GM20431 (cell line): ENCODE data around the gene PIP5K1B.

Experiments
- in situ Hi-C: fragments of 300-500 bp; cut with MseI, MboI; formaldehyde crosslinking; loops from one replicate; pipeline ENCODE4 v1.15.0; 2020; ENCODE audit warnings: low sequenced_read_pairs; ENCODE audit not compliant: unreplicated experiment

Gene PIP5K1B

GRCh38 chr9:68728731-68729130, 23.7 kb downstream of the PIP5K1B start:
- in situ Hi-C loops = no loop called here

- in situ Hi-C loops = no loop called here
These were observed 25.7 kb downstream of the PIP5K1B start for GRCh38 chr9:68730570-68731235.

GRCh38 chr9:68731857-68732256, 26.8 kb downstream of the PIP5K1B start:
- in situ Hi-C loops = no loop called here

- in situ Hi-C loops = no loop called here
These were observed 27.5 kb downstream of the PIP5K1B start for GRCh38 chr9:68732405-68733020.

- in situ Hi-C loops = no loop called here
These were observed 28.0 kb downstream of the PIP5K1B start for GRCh38 chr9:68733021-68733405.

- in situ Hi-C loops = no loop called here
These were observed 33.3 kb downstream of the PIP5K1B start for GRCh38 chr9:68738358-68738757.

- in situ Hi-C loops = no loop called here
These were observed 34.7 kb downstream of the PIP5K1B start for GRCh38 chr9:68739621-68740174.

- in situ Hi-C loops = no loop called here
These were observed 35.5 kb downstream of the PIP5K1B start for GRCh38 chr9:68740561-68740960.

- in situ Hi-C loops = no loop called here
These were observed 36.2 kb downstream of the PIP5K1B start for GRCh38 chr9:68741234-68741633.

GRCh38 chr9:68741704-68742332, 36.8 kb downstream of the PIP5K1B start:
- in situ Hi-C loops = no loop called here

GRCh38 chr9:68742333-68742730, 37.3 kb downstream of the PIP5K1B start:
- in situ Hi-C loops = no loop called here

GRCh38 chr9:68744426-68744825, 39.4 kb downstream of the PIP5K1B start:
- in situ Hi-C loops = no loop called here

GRCh38 chr9:68746525-68746924, 41.5 kb downstream of the PIP5K1B start:
- in situ Hi-C loops = no loop called here

- in situ Hi-C loops = no loop called here
These were observed 42.0 kb downstream of the PIP5K1B start for GRCh38 chr9:68747043-68747533.

- in situ Hi-C loops = no loop called here
These were observed 44.1 kb downstream of the PIP5K1B start for GRCh38 chr9:68749135-68749534.

- in situ Hi-C loops = no loop called here
These were observed 44.6 kb downstream of the PIP5K1B start for GRCh38 chr9:68749579-68750159.

GRCh38 chr9:68750255-68750654, 45.2 kb downstream of the PIP5K1B start:
- in situ Hi-C loops = no loop called here

GRCh38 chr9:68750786-68751185, 45.7 kb downstream of the PIP5K1B start:
- in situ Hi-C loops = no loop called here

- in situ Hi-C loops = no loop called here
These were observed 46.5 kb downstream of the PIP5K1B start for GRCh38 chr9:68751556-68751955.

- in situ Hi-C loops = no loop called here
These were observed 50.0 kb downstream of the PIP5K1B start for GRCh38 chr9:68755051-68755450.

- in situ Hi-C loops = no loop called here
These were observed 50.7 kb downstream of the PIP5K1B start for GRCh38 chr9:68755752-68756151.
